T47D (cell line): ENCODE results near the gene SCO1.
"Not testable (repeated sequence)": the region's sequence is repeated elsewhere in the genome, so short reads cannot be mapped to it uniquely, and the experiment has no call there.

ENCODE experiments used
- DNase-seq, 2 experiments: peaks; one replicate each; pipeline versions ENCODE4 v3.0.0 to v3.0.0-alpha.2; 2011 to 2012; ENCODE audit warnings: low read depth in 1 of 2, low spot score in 1 of 2
- JUND ChIP-seq: IDR thresholded peaks from 2 replicates; pipeline ENCODE4 v1.6.1; 2012; ENCODE audit warnings: low read depth
- in situ Hi-C: cut with HindIII; loops from 2 replicates; pipeline ENCODE4 v1.10.0; 2016; ENCODE audit warnings: low sequenced_read_pairs, low pct_unique_long_range_greater_than_20kb

The SCO1 gene

GRCh38 chr17:10733666-10734065 is 36.3 kb upstream of the SCO1 start:
- in situ Hi-C loops = no loop called here
- no peak for TF ChIP-seq JUND
- DNase-seq = no peak

- DNase-seq, in situ Hi-C loops: not testable (repeated sequence)
Observed at GRCh38 chr17:10732121-10732520, 34.8 kb upstream of the SCO1 start.

GRCh38 chr17:10731408-10731879 is 34.1 kb upstream of the SCO1 start:
- in situ Hi-C loops = no loop called here
- TF ChIP-seq JUND = no peak
- no peak for DNase-seq

- DNase-seq, in situ Hi-C loops: not testable (repeated sequence)
Observed at GRCh38 chr17:10730247-10730646, 32.9 kb upstream of the SCO1 start.

GRCh38 chr17:10729334-10730193 is 32.2 kb upstream of the SCO1 start, which contains the start of gene TMEM220:
TMEM220 (minus strand) TSS chr17:10730023; CDS start chr17:10729851, 172 bp downstream.
- in situ Hi-C loops = no loop called here
- no peak for DNase-seq
- no peak for TF ChIP-seq JUND

- in situ Hi-C loops = no loop called here
Observed at GRCh38 chr17:10728331-10728892, 31.1 kb upstream of the SCO1 start.

GRCh38 chr17:10727192-10727591 is 29.9 kb upstream of the SCO1 start:
- no peak for TF ChIP-seq JUND
- in situ Hi-C loops = no loop called here
- no peak for DNase-seq

More at GRCh38 chr17:10728331-10728892, 31.1 kb upstream of the SCO1 start:
- TF ChIP-seq JUND = no peak
- DNase-seq = no peak

GRCh38 chr17:10726196-10726595 is 28.9 kb upstream of the SCO1 start:
- in situ Hi-C loops = no loop called here
- TF ChIP-seq JUND = no peak
- DNase-seq = no peak

- no peak for TF ChIP-seq JUND
- in situ Hi-C loops = no loop called here
- DNase-seq = no peak
Observed at GRCh38 chr17:10725262-10725661, 27.9 kb upstream of the SCO1 start.

- no peak for TF ChIP-seq JUND
- no peak for DNase-seq
- in situ Hi-C loops = no loop called here
Observed at GRCh38 chr17:10724546-10725195, 27.3 kb upstream of the SCO1 start.

- in situ Hi-C loops = no loop called here
- DNase-seq = no peak
- no peak for TF ChIP-seq JUND
Observed at GRCh38 chr17:10718547-10718946, 21.2 kb upstream of the SCO1 start.

GRCh38 chr17:10716218-10716617 is 18.9 kb upstream of the SCO1 start:
- no peak for DNase-seq
- in situ Hi-C loops = no loop called here
- TF ChIP-seq JUND = no peak

GRCh38 chr17:10713318-10713717 is 16.0 kb upstream of the SCO1 start:
- in situ Hi-C loops = no loop called here
- no peak for DNase-seq
- no peak for TF ChIP-seq JUND
